GM18526 (cell line): ENCODE measurements around the gene PSMD8.

Experiments used
- POLR2A ChIP-seq: IDR thresholded peaks from 3 replicates; pipeline ENCODE4 v1.6.1; 2011; ENCODE audit not compliant: insufficient read length; ENCODE audit errors: extremely low read depth

Gene PSMD8

DNA sequence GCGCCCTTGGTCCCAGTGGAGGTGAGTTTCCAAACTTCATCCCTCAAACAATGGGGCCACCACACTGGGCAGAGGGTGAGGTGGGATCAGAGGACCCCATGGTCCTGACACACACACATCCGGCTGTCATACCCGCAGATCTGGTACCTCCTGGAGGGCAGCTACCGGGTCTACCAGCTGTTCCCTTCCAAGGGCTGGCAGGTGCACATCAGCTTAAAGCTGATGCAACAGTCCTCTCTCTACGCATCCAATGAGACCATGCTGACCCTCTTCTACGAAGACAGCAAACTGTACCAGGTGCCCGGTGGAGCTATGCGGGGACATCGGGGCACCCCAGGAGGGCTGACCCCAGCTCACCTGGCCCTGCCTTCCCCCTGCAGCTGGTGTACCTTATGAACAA, 14.0 kb upstream of the PSMD8 start:
- no peak for TF ChIP-seq POLR2A

GRCh38 chr19:38360839-38361631, 13.3 kb upstream of the PSMD8 start:
- TF ChIP-seq POLR2A, result no peak

- no peak for TF ChIP-seq POLR2A
These were observed 12.7 kb upstream of the PSMD8 start for GRCh38 chr19:38361633-38362075.

DNA sequence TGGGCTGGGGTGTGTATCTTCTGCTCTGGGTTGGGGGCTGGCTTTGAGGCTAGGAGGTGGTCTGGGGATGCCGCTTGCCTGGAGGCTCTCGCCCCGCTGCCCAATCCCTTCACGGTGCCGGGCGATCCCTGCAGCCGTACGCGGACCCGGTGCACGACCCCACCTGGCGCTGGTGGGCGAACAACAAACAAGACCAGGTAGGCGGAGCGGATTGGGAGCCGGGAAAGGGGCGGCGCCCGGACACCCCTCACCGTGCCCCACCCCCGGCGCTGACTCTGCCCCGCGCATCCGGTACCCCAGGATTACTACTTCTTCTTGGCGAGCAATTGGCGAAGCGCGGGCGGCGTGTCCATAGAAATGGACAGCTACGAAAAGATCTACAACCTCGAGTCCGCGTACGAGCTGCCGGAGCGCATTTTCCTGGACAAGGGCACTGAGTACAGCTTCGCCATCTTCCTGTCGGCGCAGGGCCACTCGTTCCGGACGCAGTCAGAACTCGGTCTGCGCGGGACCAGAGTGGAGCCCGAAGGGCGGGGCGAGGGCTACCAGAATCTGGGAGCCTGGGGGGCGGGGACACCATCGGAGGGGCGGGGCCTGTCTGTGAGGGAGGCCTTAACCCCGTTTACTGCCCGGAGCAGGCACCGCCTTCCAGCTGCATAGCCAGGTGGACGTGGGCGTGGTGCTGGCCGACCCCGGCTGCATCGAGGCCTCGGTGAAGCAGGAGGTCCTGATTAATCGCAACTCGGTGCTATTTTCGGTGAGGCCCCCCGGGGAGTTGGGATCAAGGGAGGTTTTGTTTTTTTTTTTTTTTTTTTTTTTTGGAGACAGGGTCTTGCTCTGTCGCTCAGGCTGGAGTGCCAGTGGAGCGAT, 12.1 kb upstream of the PSMD8 start:
- TF ChIP-seq POLR2A, result no peak

GRCh38 chr19:38367041-38367440, 7.3 kb upstream of the PSMD8 start:
- TF ChIP-seq POLR2A, result no peak

GRCh38 chr19:38369584-38369983, 4.8 kb upstream of the PSMD8 start:
- TF ChIP-seq POLR2A, result no peak

DNA sequence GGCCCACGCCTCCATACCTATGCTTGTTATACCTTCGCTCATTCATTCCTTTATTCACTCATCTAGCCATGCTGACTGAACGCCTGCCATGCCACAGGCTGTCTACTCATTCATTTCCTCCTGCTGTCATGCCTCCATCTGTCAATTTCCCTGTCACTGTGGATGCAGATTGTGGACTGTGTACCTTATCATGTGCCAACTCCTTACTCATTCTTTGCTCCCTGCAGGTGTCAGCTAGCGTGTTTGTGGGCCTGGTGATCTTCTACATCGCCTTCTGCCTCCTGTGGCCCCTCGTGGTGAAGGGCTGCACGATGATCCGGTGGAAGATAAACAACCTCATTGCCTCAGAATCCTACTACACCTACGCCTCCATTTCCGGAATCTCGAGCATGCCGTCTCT, 4.1 kb upstream of the PSMD8 start:
- TF ChIP-seq POLR2A, result no peak

- no peak for TF ChIP-seq POLR2A
These were observed 3.3 kb upstream of the PSMD8 start for GRCh38 chr19:38371081-38371480.

DNA sequence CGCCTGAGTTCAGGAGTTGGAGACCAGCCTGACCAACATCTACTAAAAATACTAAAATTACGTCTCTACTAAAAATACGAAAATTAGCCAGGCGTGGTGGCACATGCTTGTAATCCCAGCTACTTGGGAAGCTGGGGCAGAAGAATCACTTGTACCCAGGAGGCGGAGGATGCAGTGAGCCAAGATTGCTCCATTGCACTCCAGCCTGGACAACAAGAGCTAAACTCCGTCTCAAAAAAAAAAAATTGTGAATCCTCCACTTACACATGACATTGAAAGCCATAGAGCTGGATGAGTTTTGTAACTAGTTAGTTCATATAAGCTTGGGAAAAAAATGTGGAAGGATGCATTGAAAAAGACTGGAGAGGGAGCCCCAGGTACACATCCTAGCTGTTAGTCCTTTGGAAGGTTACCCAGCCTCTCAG, 452 bp upstream of the PSMD8 start:
- no peak for TF ChIP-seq POLR2A

- no peak for TF ChIP-seq POLR2A
These were observed 725 bp downstream of the PSMD8 start for GRCh38 chr19:38375098-38375493.

DNA sequence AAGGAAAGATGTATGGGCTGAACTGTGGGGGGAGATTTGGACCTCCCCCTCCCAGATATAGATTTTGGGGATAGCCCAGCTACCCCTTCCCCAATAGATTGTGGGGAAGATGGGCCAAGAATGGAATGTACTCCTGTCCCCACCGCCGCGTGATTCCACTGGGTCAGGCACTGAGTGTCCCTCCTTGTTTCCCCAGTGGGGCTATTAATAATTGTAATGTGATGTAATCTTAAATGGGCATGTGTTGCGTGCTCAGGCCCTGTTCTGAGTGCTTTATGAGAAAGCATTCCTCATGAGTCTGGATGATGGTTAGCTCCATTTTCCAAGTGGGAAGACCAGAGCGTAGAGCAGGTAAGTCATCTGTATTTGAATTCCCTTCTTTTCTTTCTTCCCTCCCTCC, 1.4 kb downstream of the PSMD8 start:
- no peak for TF ChIP-seq POLR2A

DNA sequence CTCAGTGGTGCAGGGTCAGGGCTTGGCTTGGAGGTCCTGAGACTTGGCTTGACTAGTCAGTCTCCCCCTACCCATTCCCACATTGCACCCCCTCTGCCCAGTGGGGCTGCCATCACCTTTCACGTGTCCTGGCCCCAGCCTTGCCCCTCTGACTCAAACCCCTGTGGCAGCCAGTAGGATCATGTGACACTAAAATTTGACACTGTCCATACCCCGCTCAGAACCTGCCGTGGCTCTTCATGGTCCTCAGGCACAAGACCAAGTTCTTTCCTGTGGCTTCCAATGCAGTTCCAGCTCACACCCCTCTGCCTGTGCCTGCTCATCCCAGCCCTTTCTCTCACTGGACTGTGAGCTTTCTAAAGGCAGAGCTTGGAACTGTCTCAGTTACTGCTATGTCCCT, 2.2 kb downstream of the PSMD8 start:
- TF ChIP-seq POLR2A, result no peak

GRCh38 chr19:38377052-38377451, 2.7 kb downstream of the PSMD8 start:
- TF ChIP-seq POLR2A, result no peak

DNA sequence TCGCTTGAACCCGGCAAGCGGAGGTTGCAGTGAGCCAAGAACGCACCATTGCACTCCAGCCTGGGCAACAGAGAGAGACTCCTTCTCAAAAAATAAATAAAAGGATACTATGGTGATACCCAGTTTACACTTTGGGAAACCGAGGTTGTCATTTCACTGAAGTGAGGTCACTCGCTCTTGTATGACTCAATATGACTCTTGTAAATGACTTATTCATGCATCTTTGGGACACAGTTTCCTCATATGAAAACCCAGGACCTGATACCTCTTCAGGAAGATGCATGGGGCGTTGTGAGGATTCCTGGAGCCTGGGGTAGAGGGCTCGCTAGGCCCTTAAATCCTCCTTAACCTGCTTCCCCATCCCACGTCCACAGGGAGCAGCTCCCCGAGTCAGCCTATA, 4.5 kb downstream of the PSMD8 start:
- no peak for TF ChIP-seq POLR2A

- TF ChIP-seq POLR2A, result no peak
These were observed 6.8 kb downstream of the PSMD8 start for GRCh38 chr19:38381138-38381537.

DNA sequence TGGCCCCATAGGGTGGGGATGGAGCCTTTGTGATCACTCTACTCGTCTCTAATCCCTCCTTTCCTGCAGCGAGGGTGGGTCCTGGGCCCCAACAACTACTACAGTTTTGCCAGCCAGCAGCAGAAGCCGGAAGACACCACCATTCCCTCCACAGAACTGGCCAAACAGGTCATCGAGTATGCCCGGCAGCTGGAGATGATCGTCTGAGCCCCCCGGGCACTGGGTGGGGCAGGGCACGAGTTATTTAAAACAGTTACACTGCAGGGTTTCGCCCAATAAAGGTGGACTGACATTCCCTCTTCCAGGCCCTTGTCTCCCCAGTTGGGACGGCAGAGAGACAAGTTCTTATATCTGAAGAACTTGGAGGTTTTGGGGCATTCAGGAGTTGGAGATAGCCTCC, 8.8 kb downstream of the PSMD8 start:
- no peak for TF ChIP-seq POLR2A
